Stimulated activated naive B cell treated with anti-CD40 and anti-IgM and Interleukin-4, amounts not matched to agents 10 μg/mL and 1 μg/mL and 100 μg/mL, for 72 hours (primary cell): ENCODE results near the gene NCOA1.
"Not testable (repeated sequence)": the region's sequence is repeated elsewhere in the genome, so short reads cannot be mapped to it uniquely, and the experiment has no call there.

Experiments used
- ATAC-seq, 2 donors: fragments of 150-1000 bp; cut with Tn5 transposase; replicated peaks; 2 replicates each; pipeline ENCODE4 v1.10.0; 2021; ENCODE audit warnings: moderate library complexity in 1 of 2
- DNase-seq: peaks from one replicate; pipeline ENCODE4 v3.0.0; 2021
- H3K27ac Mint-ChIP-seq: one replicate; pipeline ENCODE4 v1.8.0; 2022; ENCODE audit warnings: mild to moderate bottlenecking, mixed read lengths
- H3K27me3 Mint-ChIP-seq, 2 donors: one replicate each; pipeline ENCODE4 v1.8.0; 2022; ENCODE audit warnings: mixed read lengths in 2 of 2
- H3K36me3 Mint-ChIP-seq, 2 donors: one replicate each; pipeline ENCODE4 v1.8.0; 2022; ENCODE audit warnings: mixed read lengths in 2 of 2, mild to moderate bottlenecking in 1 of 2
- H3K4me1 Mint-ChIP-seq, 2 donors: one replicate each; pipeline ENCODE4 v1.8.0; 2022; ENCODE audit warnings: mixed read lengths in 2 of 2, mild to moderate bottlenecking in 1 of 2
- H3K4me3 Mint-ChIP-seq, 2 donors: one replicate each; pipeline ENCODE4 v1.8.0; 2022; ENCODE audit warnings: mild to moderate bottlenecking in 2 of 2, mixed read lengths in 2 of 2, moderate library complexity in 1 of 2
- H3K9me3 Mint-ChIP-seq, 2 donors: one replicate each; pipeline ENCODE4 v1.8.0; 2022; ENCODE audit warnings: mixed read lengths in 2 of 2, mild to moderate bottlenecking in 1 of 2

The NCOA1 gene

GRCh38 chr2:24466871-24467870, 23.9 kb upstream of the NCOA1 start:
- no peak for ATAC-seq
- no peak for DNase-seq
- Mint-ChIP-seq H3K27me3 (peaks cover 0 to 6% of the 10 kb centered on the region in 2 donors), H3K4me1 (no peaks in the 10 kb centered on the region), H3K36me3 (no peaks in the 10 kb centered on the region), H3K9me3 (no peaks in the 10 kb centered on the region), H3K27ac (no peak overlapping the region), H3K4me3 (no peak overlapping the region)

GRCh38 chr2:24468453-24468852, 22.6 kb upstream of the NCOA1 start:
- ATAC-seq, H3K4me1 Mint-ChIP-seq, H3K27ac Mint-ChIP-seq, H3K27me3 Mint-ChIP-seq, H3K36me3 Mint-ChIP-seq, H3K9me3 Mint-ChIP-seq, DNase-seq, H3K4me3 Mint-ChIP-seq: not testable (repeated sequence)

- Mint-ChIP-seq H3K36me3 (no peaks in the 10 kb centered on the region), H3K4me1 (no peaks in the 10 kb centered on the region), H3K4me3 (no peak overlapping the region), H3K27me3 (peaks cover 0 to 6% of the 10 kb centered on the region in 2 donors), H3K9me3 (no peaks in the 10 kb centered on the region), H3K27ac (no peak overlapping the region)
- no peak for DNase-seq
- peak; percentile 46 to 69 for ATAC-seq
Observed at GRCh38 chr2:24469148-24469650, 21.9 kb upstream of the NCOA1 start.

GRCh38 chr2:24471662-24472061, 19.4 kb upstream of the NCOA1 start:
- DNase-seq (no peak), ATAC-seq (peak in 1 of 2 donors; percentile 50)
- peaks cover 0 to 6% of the 10 kb centered on the region in 2 donors for H3K27me3 Mint-ChIP-seq
- H3K9me3 Mint-ChIP-seq: no peaks in the 10 kb centered on the region
- H3K4me1 Mint-ChIP-seq: no peaks in the 10 kb centered on the region
- no peak overlapping the region for H3K27ac Mint-ChIP-seq
- H3K36me3 Mint-ChIP-seq: no peaks in the 10 kb centered on the region
- H3K4me3 Mint-ChIP-seq: no peak overlapping the region

- H3K27me3 Mint-ChIP-seq: no peaks in the 10 kb centered on the region
- no peaks in the 10 kb centered on the region for H3K9me3 Mint-ChIP-seq
- no peak overlapping the region for H3K4me3 Mint-ChIP-seq
- H3K27ac Mint-ChIP-seq: no peak overlapping the region
- peaks cover 0 to 3% of the 10 kb centered on the region in 2 donors for H3K4me1 Mint-ChIP-seq
- no peak for ATAC-seq
- DNase-seq: no peak
- H3K36me3 Mint-ChIP-seq: no peaks in the 10 kb centered on the region
Observed at GRCh38 chr2:24472416-24472815, 18.6 kb upstream of the NCOA1 start.

- H3K27me3 Mint-ChIP-seq: no peaks in the 10 kb centered on the region
- H3K4me1 Mint-ChIP-seq: peaks cover 0 to 3% of the 10 kb centered on the region in 2 donors
- H3K9me3 Mint-ChIP-seq: no peaks in the 10 kb centered on the region
- H3K36me3 Mint-ChIP-seq: no peaks in the 10 kb centered on the region
- no peak overlapping the region for H3K27ac Mint-ChIP-seq
- DNase-seq (no peak), ATAC-seq (no peak)
- H3K4me3 Mint-ChIP-seq: no peak overlapping the region
Observed at GRCh38 chr2:24473626-24474025, 17.4 kb upstream of the NCOA1 start.

- DNase-seq: no peak
- no peak for ATAC-seq
- H3K36me3 Mint-ChIP-seq: no peaks in the 10 kb centered on the region
- peaks cover 0 to 3% of the 10 kb centered on the region in 2 donors for H3K4me1 Mint-ChIP-seq
- no peaks in the 10 kb centered on the region for H3K27me3 Mint-ChIP-seq
- no peak overlapping the region for H3K27ac Mint-ChIP-seq
- no peak overlapping the region for H3K4me3 Mint-ChIP-seq
- H3K9me3 Mint-ChIP-seq: no peaks in the 10 kb centered on the region
Observed at GRCh38 chr2:24474053-24474452, 17.0 kb upstream of the NCOA1 start.

GRCh38 chr2:24477229-24477628, 13.8 kb upstream of the NCOA1 start:
- DNase-seq: no peak
- Mint-ChIP-seq H3K27me3 (peaks cover 0 to 6% of the 10 kb centered on the region in 2 donors), H3K4me3 (no peak overlapping the region), H3K27ac (no peak overlapping the region), H3K4me1 (peaks cover 0 to 3% of the 10 kb centered on the region in 2 donors), H3K36me3 (no peaks in the 10 kb centered on the region), H3K9me3 (peaks cover 0 to 3% of the 10 kb centered on the region in 2 donors)
- ATAC-seq: no peak

GRCh38 chr2:24478243-24478642, 12.8 kb upstream of the NCOA1 start:
- Mint-ChIP-seq H3K4me3 (no peak overlapping the region), H3K9me3 (peaks cover 0 to 3% of the 10 kb centered on the region in 2 donors), H3K4me1 (peaks cover 0 to 6% of the 10 kb centered on the region in 2 donors), H3K36me3 (no peaks in the 10 kb centered on the region), H3K27me3 (peaks cover 0 to 13% of the 10 kb centered on the region in 2 donors), H3K27ac (no peak overlapping the region)
- ATAC-seq: no peak
- DNase-seq: no peak

- no peak for ATAC-seq
- DNase-seq: no peak
- H3K36me3 Mint-ChIP-seq: no peaks in the 10 kb centered on the region
- peaks cover 5 to 7% of the 10 kb centered on the region in 2 donors for H3K9me3 Mint-ChIP-seq
- H3K4me1 Mint-ChIP-seq: peaks cover 0 to 6% of the 10 kb centered on the region in 2 donors
- no peak overlapping the region for H3K4me3 Mint-ChIP-seq
- peaks cover 7 to 14% of the 10 kb centered on the region in 2 donors for H3K27me3 Mint-ChIP-seq
- H3K27ac Mint-ChIP-seq: no peak overlapping the region
Observed at GRCh38 chr2:24480245-24480644, 10.8 kb upstream of the NCOA1 start.

- peaks cover 7 to 14% of the 10 kb centered on the region in 2 donors for H3K27me3 Mint-ChIP-seq
- no peak for ATAC-seq
Observed at GRCh38 chr2:24482251-24482971, 8.6 kb upstream of the NCOA1 start.

GRCh38 chr2:24482972-24483300, 8.1 kb upstream of the NCOA1 start:
- no peaks in the 10 kb centered on the region for H3K36me3 Mint-ChIP-seq
- peaks cover 7 to 14% of the 10 kb centered on the region in 2 donors for H3K27me3 Mint-ChIP-seq
- no peak overlapping the region for H3K4me3 Mint-ChIP-seq
- ATAC-seq (no peak), DNase-seq (no peak)
- peaks cover 0 to 2% of the 10 kb centered on the region in 2 donors for H3K4me1 Mint-ChIP-seq
- H3K9me3 Mint-ChIP-seq: peaks cover 5 to 7% of the 10 kb centered on the region in 2 donors
- H3K27ac Mint-ChIP-seq: no peak overlapping the region

More at GRCh38 chr2:24482251-24482971, 8.6 kb upstream of the NCOA1 start:
- no peak for DNase-seq
- H3K4me3 Mint-ChIP-seq: no peak overlapping the region
- peaks cover 5 to 7% of the 10 kb centered on the region in 2 donors for H3K9me3 Mint-ChIP-seq
- H3K4me1 Mint-ChIP-seq: peaks cover 0 to 2% of the 10 kb centered on the region in 2 donors
- H3K36me3 Mint-ChIP-seq: no peaks in the 10 kb centered on the region
- H3K27ac Mint-ChIP-seq: no peak overlapping the region

GRCh38 chr2:24484677-24485076, 6.4 kb upstream of the NCOA1 start:
- not testable (repeated sequence) for H3K27ac Mint-ChIP-seq, H3K4me1 Mint-ChIP-seq, H3K36me3 Mint-ChIP-seq, ATAC-seq, DNase-seq, H3K9me3 Mint-ChIP-seq, H3K4me3 Mint-ChIP-seq
- H3K27me3 Mint-ChIP-seq: peaks cover 7 to 14% of the 10 kb centered on the region in 2 donors

- Mint-ChIP-seq H3K36me3 (no peaks in the 10 kb centered on the region), H3K4me3 (no peak overlapping the region), H3K27ac (no peak overlapping the region), H3K27me3 (peaks cover 7 to 14% of the 10 kb centered on the region in 2 donors), H3K4me1 (peaks cover 10 to 12% of the 10 kb centered on the region in 2 donors), H3K9me3 (peaks cover 4 to 7% of the 10 kb centered on the region in 2 donors)
- DNase-seq: no peak
- no peak for ATAC-seq
Observed at GRCh38 chr2:24485197-24485596, 5.9 kb upstream of the NCOA1 start.
